ENCODE results near the gene ZNF593.

Gene ZNF593

DNA sequence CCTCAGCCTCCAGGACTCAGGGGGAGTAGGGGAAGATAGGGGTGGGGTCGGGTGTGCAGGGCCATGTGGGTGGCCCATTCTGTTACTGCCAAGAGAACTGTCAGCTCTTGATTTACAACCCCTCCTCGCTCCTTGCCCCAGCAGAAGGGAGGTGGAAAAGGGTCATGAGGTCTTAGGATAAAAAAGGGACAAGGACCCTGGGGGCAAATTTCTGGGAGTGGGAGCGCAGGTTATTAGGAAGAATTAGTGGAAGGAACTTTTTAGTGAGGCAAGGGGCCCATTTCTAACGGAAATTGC lies 10.0 kb upstream of the ZNF593 start:
- no peak for DNase-seq (ENCODE audit: low read depth)
- TF ChIP-seq CTCF (IDR thresholded peaks at IDR 0.05; ENCODE audit: low read depth, low read length, missing control alignments) = no peak
- no peak overlapping the region for H3K4me3 ChIP-seq (ENCODE audit: low read depth, low read length)

DNA sequence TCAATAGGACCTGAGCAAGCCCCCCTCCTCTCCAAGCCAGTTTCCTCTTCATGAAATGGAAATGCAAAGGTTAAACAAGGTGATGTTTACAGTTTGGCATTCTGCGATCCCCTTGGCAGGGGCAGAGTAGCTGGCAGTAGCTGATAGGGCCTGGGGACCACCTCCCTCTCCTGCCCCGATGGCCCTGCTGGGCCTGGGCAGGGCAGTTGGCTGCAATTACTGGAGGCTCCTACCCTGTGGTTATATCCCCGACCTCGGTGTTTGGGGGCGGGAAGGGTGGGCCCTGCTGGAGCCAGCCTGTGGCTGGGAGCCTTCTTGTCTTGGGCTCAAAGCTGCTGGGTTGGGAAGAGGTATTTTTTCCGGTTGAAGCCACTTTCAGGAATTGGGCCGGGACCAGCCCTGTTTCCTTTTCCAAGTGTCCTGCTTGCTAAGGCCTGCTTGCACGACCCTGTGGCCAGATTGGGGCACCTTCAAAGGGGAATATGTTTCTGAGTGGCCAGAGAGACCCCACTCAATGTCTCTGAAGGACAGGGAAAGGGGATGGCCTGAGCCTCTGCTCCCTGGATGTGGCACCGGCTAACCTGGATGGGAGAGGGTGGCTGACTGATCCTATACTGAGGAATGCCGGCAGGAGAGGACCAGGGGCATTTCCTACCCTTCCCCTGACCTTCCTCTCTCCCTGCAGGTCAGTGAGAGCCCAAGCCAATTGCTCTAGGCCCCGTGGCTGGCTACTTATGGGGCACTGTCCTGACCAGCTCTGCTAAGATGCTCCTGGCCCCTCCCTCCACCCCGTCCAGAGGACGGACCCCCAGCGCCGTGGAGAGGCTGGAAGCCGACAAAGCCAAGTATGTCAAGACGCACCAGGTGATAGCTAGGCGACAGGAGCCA lies 8.9 kb upstream of the ZNF593 start:
- no peak for TF ChIP-seq CTCF (IDR thresholded peaks at IDR 0.05; ENCODE audit: low read depth, low read length, missing control alignments)
- H3K4me3 ChIP-seq (ENCODE audit: low read depth, low read length) = no peak overlapping the region
- DNase-seq (ENCODE audit: low read depth) = no peak

- no peak for TF ChIP-seq CTCF (IDR thresholded peaks at IDR 0.05; ENCODE audit: low read depth, low read length, missing control alignments)
- no peak overlapping the region for H3K4me3 ChIP-seq (ENCODE audit: low read depth, low read length)
- no peak for DNase-seq (ENCODE audit: low read depth)
Observed at GRCh38 chr1:26161415-26162219, 8.1 kb upstream of the ZNF593 start.

- no peak overlapping the region for H3K4me3 ChIP-seq (ENCODE audit: low read depth, low read length)
- no peak for TF ChIP-seq CTCF (IDR thresholded peaks at IDR 0.05; ENCODE audit: low read depth, low read length, missing control alignments)
Observed at GRCh38 chr1:26162220-26162709, 7.4 kb upstream of the ZNF593 start.

DNA sequence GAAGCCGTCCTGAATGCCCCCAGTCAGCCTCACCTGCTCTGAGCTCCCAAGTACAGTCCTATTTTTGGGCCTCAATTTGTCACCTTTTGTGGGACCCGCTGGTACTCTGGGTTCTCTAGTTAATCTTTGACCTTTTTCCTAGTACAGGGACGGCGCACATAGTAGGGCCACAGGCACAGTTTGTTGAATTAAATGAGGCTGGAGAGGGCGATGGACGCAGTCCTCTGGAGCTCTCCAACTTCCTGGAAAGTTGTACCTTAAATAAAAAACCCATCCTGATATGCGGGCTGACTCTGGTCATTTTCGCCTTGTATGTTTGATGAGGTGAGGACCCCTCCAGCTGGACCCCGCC lies 6.0 kb upstream of the ZNF593 start:
- DNase-seq (ENCODE audit: low read depth) = no peak
- no peak overlapping the region for H3K4me3 ChIP-seq (ENCODE audit: low read depth, low read length)

More at GRCh38 chr1:26162220-26162709, 7.4 kb upstream of the ZNF593 start:
- DNase-seq (ENCODE audit: low read depth) = no peak

More for the DNA sequence above, 6.0 kb upstream of the ZNF593 start:
- TF ChIP-seq CTCF (IDR thresholded peaks at IDR 0.05; ENCODE audit: low read depth, low read length, missing control alignments) = no peak
